PC-3 (cell line): Measurements from ENCODE around the gene AP1M1. TPM values are rescaled to one million over a fixed set of nuclear protein-coding genes. Genes with fewer than 3 reads are reported as not detected.

Experiments used
- ATAC-seq: fragments of 200-7000 bp; cut with Tn5 transposase; 2 replicates; pipeline ENCODE4 v1.9.1; 2020; ENCODE audit warnings: mild to moderate bottlenecking, moderate library complexity
- BruUV-seq: library from RNA; stranded (reverse); fragments of 400-500 nt; replicated peaks from 2 replicates; lab custom pipeline; 2021; lab: Mats Ljungman, UMichigan
- CTCF ChIA-PET: fragments of 300-600 bp; sonication (Branson Sonifier 250); formaldehyde crosslinking; loops from one replicate; lab custom pipeline; 2022; ENCODE audit warnings: antibody characterized with exemption; lab: Charles Lee
- POLR2A ChIA-PET: fragments of 300-600 bp; sonication (Branson Sonifier 250); formaldehyde crosslinking; loops from one replicate; lab custom pipeline; 2022; ENCODE audit warnings: antibody characterized with exemption; ENCODE audit not compliant: unreplicated experiment; lab: Charles Lee
- DNase-seq: peaks from one replicate; pipeline ENCODE4 v3.0.0-alpha.2; 2015
- H2AFZ ChIP-seq: fragments of 300-600 bp; sonication (generic); 2 replicates; pipeline ENCODE4 v1.6.0; 2016; ENCODE audit warnings: antibody characterized with exemption, low read length
- H3F3A ChIP-seq: fragments of 300-600 bp; sonication (generic); one replicate; pipeline ENCODE4 v1.6.0; 2017; ENCODE audit warnings: antibody characterized with exemption, low read length, control low read depth, mild to moderate bottlenecking; ENCODE audit not compliant: unreplicated experiment
- H3K27ac ChIP-seq: fragments of 300-600 bp; sonication (generic); 2 replicates; pipeline ENCODE4 v1.5.1; 2016; ENCODE audit warnings: mild to moderate bottlenecking, low read length
- H3K27me3 ChIP-seq: fragments of 300-600 bp; sonication (generic); 2 replicates; pipeline ENCODE4 v1.6.1; 2016; ENCODE audit warnings: low read length, mixed read lengths
- H3K36me3 ChIP-seq: fragments of 300-600 bp; sonication (generic); 2 replicates; pipeline ENCODE4 v1.6.1; 2016; ENCODE audit warnings: low read depth, mixed run types, low read length, mixed read lengths
- H3K4me1 ChIP-seq: fragments of 300-600 bp; sonication (generic); 2 replicates; pipeline ENCODE4 v1.5.1; 2016; ENCODE audit warnings: low read length; ENCODE audit not compliant: insufficient read depth
- H3K4me2 ChIP-seq: fragments of 300-600 bp; sonication (generic); 2 replicates; pipeline ENCODE4 v1.6.0; 2016; ENCODE audit warnings: low read length
- H3K4me3 ChIP-seq: fragments of 300-600 bp; sonication (generic); 2 replicates; pipeline ENCODE4 v1.5.1; 2016; ENCODE audit warnings: mild to moderate bottlenecking, low read length, mixed read lengths
- H3K79me2 ChIP-seq: fragments of 300-600 bp; sonication (generic); 2 replicates; pipeline ENCODE4 v1.6.1; 2017; ENCODE audit warnings: low read length, mixed read lengths
- H3K9ac ChIP-seq: fragments of 300-600 bp; sonication (generic); 2 replicates; pipeline ENCODE4 v1.6.0; 2016; ENCODE audit warnings: mild to moderate bottlenecking, low read length
- H3K9me2 ChIP-seq: fragments of 300-600 bp; sonication (generic); replicated peaks from 2 replicates; pipeline ENCODE4 v1.6.1; 2016; ENCODE audit warnings: mixed run types, low read length, mixed read lengths
- H3K9me3 ChIP-seq: fragments of 300-600 bp; sonication (generic); 2 replicates; pipeline ENCODE4 v1.6.1; 2016; ENCODE audit warnings: low read length, mixed read lengths
- H4K20me1 ChIP-seq: fragments of 300-600 bp; sonication (generic); 2 replicates; pipeline ENCODE4 v1.6.1; 2016; ENCODE audit warnings: low read length, mixed read lengths
- EZH2 ChIP-seq: fragments of 300-600 bp; sonication (generic); IDR thresholded peaks from one replicate; pipeline ENCODE4 v1.6.1; 2017; ENCODE audit warnings: antibody characterized with exemption, mild to moderate bottlenecking, low read length; ENCODE audit not compliant: unreplicated experiment
- EZH2phosphoT487 ChIP-seq: fragments of 300-600 bp; sonication (generic); IDR thresholded peaks from 2 replicates; pipeline ENCODE4 v1.6.1; 2018; ENCODE audit warnings: mild to moderate bottlenecking, antibody characterized with exemption, low read length, borderline replicate concordance
- intact Hi-C: fragments of 100-400 bp; cut with micrococcal nuclease; formaldehyde crosslinking; loops from 2 replicates; pipeline ENCODE4 v1.9.0; 2023
- total RNA-seq: library from RNA; depleted of rRNA; stranded (reverse); fragments of >200 nt; gene quantifications from 2 replicates; pipeline ENCODE4 v1.2.3, GENCODE V29; 2014
- TF ChIP-seq, protein P1 (sequence below): fragments of 300-600 bp; sonication (generic); conservative IDR thresholded peaks from 2 replicates; pipeline ENCODE4 v1.5.1; 2017; ENCODE audit warnings: antibody characterized with exemption, low read depth, mild to moderate bottlenecking, low read length

Gene AP1M1
- total RNA-seq, 1 experiment from 2014 or later = 104 TPM

DNA sequence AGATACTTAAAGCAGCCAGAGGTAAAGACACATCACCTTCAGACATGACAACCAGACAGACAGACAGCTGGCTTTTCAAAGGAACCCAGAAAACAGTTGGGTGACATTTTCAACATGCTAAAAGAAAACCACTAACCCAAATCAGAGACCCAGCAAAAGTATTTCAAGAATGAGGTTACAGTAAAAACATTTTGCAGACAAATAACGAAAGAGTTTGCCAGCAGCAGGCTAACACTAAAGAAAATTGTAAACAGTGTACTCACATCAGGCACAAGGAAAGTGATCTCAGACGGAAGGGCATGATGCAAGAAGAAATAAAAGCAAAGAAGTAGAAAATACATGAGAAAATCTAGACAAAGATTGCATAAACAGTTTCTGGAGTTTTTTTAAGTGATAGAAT is 46.4 kb downstream of the AP1M1 start:
- H3F3A ChIP-seq = no peaks in the 10 kb centered on the region
- ChIA-PET POLR2A (no interaction called here), CTCF (interaction anchor here (1.3 kb wide), 1 partner anchor 139 kb away, joined by 3 read pairs; no protein-coding TSS in a partner anchor)
- intact Hi-C loops = no loop called here
- ATAC-seq = no peak
- H3K9ac ChIP-seq = no peak overlapping the region
- H2AFZ ChIP-seq = no peak overlapping the region
- no peaks in the 10 kb centered on the region for H3K36me3 ChIP-seq
- H3K27ac ChIP-seq = no peak overlapping the region
- H3K9me2 ChIP-seq = no peaks in the 10 kb centered on the region
- TF ChIP-seq, protein P1, sequence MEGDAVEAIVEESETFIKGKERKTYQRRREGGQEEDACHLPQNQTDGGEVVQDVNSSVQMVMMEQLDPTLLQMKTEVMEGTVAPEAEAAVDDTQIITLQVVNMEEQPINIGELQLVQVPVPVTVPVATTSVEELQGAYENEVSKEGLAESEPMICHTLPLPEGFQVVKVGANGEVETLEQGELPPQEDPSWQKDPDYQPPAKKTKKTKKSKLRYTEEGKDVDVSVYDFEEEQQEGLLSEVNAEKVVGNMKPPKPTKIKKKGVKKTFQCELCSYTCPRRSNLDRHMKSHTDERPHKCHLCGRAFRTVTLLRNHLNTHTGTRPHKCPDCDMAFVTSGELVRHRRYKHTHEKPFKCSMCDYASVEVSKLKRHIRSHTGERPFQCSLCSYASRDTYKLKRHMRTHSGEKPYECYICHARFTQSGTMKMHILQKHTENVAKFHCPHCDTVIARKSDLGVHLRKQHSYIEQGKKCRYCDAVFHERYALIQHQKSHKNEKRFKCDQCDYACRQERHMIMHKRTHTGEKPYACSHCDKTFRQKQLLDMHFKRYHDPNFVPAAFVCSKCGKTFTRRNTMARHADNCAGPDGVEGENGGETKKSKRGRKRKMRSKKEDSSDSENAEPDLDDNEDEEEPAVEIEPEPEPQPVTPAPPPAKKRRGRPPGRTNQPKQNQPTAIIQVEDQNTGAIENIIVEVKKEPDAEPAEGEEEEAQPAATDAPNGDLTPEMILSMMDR = no peak
- no peak for TF ChIP-seq EZH2
- TF ChIP-seq EZH2phosphoT487 = no peak
- H4K20me1 ChIP-seq = no peaks in the 10 kb centered on the region
- H3K9me3 ChIP-seq = no peaks in the 10 kb centered on the region
- H3K4me2 ChIP-seq = no peak overlapping the region
- DNase-seq = no peak
- BruUV-seq = no TSS peak
- no peaks in the 10 kb centered on the region for H3K79me2 ChIP-seq
- H3K4me1 ChIP-seq = no peaks in the 10 kb centered on the region
- H3K27me3 ChIP-seq = no peaks in the 10 kb centered on the region
- no peak overlapping the region for H3K4me3 ChIP-seq

DNA sequence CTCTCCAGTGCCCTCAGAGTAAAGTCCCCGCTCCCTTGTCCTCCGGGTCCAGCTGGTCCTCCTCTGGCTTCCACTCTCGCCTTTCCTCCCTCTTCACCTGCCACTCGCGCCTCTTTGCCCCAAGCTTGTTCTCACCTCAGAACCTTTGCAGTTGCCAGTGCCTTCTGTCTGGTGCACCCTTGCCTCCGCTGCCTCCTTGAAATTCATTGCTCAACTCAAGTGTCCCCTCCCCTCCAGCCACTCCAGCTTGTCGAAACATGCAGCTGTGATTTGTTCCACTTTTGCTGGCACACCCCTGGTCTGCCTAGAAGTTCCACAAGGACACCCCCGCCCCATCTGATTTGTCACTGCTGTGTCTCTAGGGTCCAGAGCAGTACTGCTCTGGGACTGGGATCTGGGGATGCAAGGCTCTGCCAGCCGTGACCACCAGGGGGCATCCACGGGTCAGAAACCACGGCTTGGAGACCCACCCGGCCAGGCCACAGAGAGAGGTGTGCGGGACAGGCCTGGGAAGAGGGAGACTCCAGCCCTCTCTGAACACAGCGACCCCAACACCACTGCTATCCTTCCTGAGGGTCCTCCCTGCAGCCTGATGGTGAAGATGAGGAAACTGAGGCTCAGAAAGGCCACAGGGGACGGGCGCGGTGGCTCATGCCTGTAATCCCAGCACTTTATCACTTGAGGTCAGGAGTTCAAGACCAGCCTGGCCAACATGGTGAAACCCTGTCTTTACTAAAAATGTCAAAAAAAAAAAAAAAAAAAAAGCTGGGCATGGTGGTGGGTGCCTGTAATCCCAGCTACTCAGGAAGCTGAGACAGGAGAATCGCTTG is 49.9 kb downstream of the AP1M1 start:
- Histone ChIP-seq H3K79me2 (no peaks in the 10 kb centered on the region), H3K27me3 (no peaks in the 10 kb centered on the region), H2AFZ (0 out of 2 replicates have a peak overlapping the region, but pooled peaks have one; percentile 4), H3K9ac (no peak overlapping the region), H3K4me2 (no peak overlapping the region), H3K4me1 (no peaks in the 10 kb centered on the region), H3K9me2 (no peaks in the 10 kb centered on the region), H3K9me3 (no peaks in the 10 kb centered on the region), H3K36me3 (no peaks in the 10 kb centered on the region), H3F3A (no peaks in the 10 kb centered on the region), H3K4me3 (no peak overlapping the region), H4K20me1 (no peaks in the 10 kb centered on the region), H3K27ac (no peak overlapping the region)
- ChIA-PET CTCF (interaction anchor here (0.7 to 0.8 kb wide), 2 partner anchors 91 to 135 kb away, joined by 6 to 9 read pairs; no protein-coding TSS in a partner anchor), POLR2A (no interaction called here)
- ATAC-seq = peak; percentile 99
- intact Hi-C loops = loop anchor here (1.0 kb wide), 2 partner anchors 82 to 136 kb away; no protein-coding TSS in a partner anchor
- BruUV-seq = no TSS peak
- TF ChIP-seq EZH2 = no peak
- no peak for TF ChIP-seq EZH2phosphoT487
- TF ChIP-seq, protein P1 = peak; percentile 96
- peak; percentile 87 for DNase-seq
